LNCAP (cell line): ENCODE measurements around the gene CLEC16A.

Experiments used
- CTCF ChIP-seq: fragments of 450-650 bp; IDR thresholded peaks from 2 replicates; pipeline ENCODE4 v1.5.1; 2017; ENCODE audit warnings: mild to moderate bottlenecking

The CLEC16A gene

GRCh38 chr16:10939649-10940234 is 4.6 kb upstream of the CLEC16A start:
- TF ChIP-seq CTCF = no peak

GRCh38 chr16:10940501-10941079 is 3.8 kb upstream of the CLEC16A start:
- no peak for TF ChIP-seq CTCF

GRCh38 chr16:10941127-10941933 is 3.0 kb upstream of the CLEC16A start:
- TF ChIP-seq CTCF = no peak

GRCh38 chr16:10942352-10943063 is 1.9 kb upstream of the CLEC16A start, which contains the start of gene DEXI:
Gene DEXI, minus strand, starts transcription at chr16:10942468. Its CDS starts 463 bp downstream, at chr16:10942005.
- no peak for TF ChIP-seq CTCF

- TF ChIP-seq CTCF = no peak
Observed at GRCh38 chr16:10943064-10943353, 1.4 kb upstream of the CLEC16A start.

GRCh38 chr16:10945065-10945787 is 862 bp downstream of the CLEC16A start:
- TF ChIP-seq CTCF = no peak

- TF ChIP-seq CTCF = no peak
Observed at GRCh38 chr16:10946308-10946707, 1.9 kb downstream of the CLEC16A start.
